ENCODE results near the gene SETBP1.
"Not testable (repeated sequence)": the region's sequence is repeated elsewhere in the genome, so short reads cannot be mapped to it uniquely, and the experiment has no call there.

Gene SETBP1

DNA sequence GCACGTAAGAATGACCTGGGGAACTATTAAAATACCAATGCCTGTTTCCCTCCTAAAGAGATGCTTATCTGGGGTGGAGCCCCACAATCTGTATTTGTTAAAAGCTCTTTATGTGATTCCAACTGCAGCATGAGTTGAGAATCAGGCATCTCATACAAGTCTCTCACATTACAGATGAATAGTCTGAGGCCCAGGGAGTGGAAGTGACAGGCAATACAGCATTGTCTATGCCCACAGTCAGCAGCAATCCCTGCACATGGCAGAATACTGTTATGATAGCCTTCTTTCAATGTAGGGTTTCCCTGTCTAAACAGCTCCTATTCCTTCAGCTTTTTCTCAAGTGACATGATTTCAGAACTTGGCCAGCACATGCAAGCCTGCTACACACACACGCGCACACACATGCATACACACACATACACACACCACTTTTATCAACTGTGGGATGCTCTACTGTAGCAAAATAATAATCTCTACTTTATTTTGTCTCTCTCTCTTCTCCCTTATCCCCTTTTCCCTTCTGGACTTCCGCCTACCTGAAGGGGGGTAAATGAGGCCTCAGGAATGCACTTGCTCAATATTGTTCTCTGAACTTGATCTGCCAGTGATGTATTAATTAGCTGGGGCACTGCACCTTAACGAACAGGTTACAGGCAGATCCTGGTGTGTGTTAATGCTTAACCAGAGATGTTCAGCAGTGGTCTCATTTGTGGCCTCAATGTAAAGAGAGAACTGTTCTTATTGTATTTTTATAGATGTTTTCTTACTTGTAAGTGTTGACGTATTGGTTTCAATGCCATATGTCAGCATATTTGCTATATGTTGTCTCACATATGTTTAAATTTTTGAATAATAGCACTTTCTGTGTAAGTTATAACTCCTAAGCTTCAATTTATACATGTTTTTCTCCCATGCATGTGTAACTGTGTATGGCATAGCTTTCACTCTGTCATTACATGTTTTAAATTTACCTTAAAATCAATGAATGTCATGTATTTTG is 116.0 kb downstream of the SETBP1 start:
- no peak for DNase-seq

DNA sequence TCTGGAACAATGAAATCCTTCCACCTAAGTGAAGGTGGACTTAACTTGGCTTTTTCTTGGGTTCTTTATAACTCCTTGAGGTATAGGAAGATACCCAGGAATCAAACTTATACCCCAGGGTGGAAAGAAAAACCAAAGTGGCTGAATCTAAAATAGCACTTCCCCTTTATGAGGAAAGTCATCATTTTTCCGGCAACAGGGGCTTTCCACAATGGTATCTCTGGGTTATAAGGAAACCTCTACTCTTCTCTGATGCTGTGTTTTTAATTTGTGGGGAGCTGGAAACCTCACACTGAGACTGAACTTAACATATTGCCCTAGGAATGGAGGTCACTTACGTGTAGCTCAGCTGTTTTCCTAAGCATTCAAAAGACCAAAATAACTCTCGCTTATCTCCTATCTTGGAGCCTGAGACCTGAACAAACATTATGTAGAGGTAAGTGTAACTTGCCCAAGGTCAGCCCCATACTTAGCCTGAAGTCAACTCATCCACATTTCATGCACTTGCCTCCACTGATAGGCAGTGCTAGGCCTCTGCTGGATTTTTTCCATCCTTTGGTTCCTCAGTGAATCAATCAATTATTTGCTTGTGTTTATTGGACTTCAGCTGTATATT is 117.9 kb downstream of the SETBP1 start:
- no peak for DNase-seq

DNA sequence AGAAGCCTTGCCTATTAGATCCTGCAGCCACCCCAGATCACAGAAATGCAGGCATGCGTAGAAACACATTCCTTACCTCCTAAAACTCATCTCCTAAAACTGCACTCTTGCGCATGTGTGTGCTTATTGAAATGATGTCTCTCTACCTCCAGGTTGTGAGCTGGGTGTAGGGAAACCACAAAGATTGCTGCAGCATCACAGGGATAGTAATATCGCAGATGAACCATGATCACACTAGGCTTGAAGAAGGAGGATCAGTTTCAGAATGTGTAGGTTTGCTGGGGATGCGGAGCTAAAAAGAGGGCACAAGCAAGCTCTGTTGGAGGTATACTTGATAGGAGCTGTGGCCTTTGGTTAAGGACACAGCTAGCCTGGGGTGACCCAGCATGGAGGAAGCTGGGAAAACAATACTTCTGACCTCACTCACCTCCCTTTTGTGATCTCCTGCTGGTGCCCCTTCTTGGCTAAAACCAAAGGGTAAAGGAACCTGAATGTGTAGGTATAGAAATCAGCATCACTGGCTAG is 118.8 kb downstream of the SETBP1 start:
- DNase-seq = no peak

DNA sequence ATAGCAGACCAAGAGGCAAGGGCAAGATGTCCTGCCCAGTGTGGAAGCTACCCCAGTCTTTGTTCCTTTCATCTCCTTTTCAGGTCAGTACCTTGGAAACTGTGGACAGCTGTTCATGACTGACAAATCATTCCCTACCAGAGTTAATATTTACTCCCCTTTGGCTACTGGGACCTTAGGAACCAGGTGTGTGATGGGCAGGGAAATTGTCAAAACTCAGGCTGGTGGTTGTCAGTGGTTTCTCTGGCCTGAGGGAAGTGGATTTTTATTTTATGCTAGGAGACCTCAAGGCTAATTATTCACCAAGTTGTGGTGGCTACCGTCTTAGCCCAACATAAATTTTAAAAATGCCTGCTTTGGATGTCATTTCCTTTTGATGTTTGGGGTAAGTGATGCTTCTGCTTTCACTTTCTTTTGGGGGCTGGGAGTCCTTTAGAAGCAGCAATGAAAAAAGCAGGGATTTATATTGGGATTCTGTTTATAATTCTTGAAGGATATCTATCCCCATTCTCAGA is 119.3 kb downstream of the SETBP1 start:
- no peak for DNase-seq

DNA sequence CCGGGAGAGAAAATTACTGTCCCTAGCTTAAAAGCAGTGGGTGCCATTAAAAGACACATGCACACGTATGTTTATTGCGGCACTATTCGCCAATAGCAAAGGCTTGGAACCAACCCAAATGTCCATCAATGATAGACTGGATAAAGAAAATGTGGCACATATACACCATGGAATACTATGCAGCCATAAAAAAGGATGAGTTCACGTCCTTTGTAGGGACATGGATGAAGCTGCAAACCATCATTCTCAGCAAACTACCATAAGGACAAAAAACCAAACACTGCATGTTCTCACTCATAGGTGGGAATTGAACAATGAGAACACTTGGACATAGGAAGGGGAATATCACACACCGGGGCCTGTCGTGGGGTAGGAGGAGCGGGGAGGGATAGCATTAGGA is 120.1 kb downstream of the SETBP1 start:
- DNase-seq = not testable (repeated sequence)

DNA sequence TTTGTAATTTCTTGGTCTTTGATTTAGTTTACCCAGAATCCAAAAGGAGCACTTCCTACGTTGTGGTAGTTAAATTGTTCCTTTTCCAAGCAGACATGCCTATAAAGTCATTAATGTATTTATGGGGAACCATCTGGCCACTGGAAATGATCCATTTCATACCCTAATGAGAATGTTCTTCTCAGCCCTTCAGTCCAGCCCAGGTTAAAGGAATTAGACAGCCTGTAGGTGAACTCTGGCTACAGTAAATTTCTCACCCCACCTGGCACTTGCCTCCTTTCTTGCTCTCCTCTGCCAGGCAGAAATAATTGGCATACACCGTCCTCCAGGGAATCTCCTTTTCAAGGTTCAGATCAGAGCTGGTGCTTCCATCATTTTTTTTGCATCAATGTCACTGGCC is 121.1 kb downstream of the SETBP1 start:
- DNase-seq = no peak

DNA sequence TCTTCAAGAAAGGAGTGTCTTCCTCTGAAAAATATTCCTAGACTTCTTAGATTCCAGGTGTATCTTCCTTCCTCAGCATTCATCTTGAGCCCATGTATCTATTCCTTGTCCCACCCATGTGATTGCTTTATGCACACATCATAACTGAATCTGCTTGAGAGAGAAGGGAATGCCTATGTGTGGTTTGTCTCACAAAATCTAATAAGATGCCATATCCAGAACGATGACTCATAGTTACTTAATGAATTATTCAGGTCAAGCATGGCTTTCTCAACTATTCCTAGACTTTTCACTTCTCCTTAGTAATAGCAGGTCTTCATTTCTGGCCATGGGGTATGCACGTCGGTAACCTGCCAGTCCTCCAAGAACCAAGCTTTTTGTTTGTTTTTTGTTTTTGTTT is 121.8 kb downstream of the SETBP1 start:
- no peak for DNase-seq

DNA sequence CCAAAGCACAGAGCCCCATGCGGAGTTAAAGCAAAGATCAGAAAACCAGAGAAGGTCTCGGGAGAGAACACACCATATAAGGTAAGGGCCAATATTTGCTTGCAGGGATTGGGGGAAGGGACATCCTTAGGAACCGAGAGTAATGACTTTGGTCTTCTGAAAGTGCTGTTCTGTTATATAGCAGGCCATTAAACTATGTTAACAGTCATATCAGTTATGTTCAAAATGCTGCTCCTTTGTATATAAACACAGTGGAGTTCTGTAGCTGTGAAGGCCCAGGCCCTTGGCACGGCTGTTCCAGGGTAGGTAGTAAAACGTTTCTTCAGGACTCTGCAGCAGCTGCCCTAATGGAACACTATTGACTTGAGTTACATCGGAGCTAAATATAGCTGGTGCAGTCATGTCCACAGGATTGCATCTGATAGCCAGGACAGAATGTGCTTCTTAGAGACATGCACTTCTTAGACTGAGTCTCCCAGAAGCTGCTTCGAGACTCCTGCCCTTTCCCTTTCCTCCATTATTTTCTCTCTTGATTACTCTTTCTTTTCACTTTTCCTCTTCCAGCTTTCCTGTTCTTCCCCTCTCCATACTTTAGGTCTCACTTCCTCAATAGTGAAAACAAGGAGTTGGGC is 122.4 kb downstream of the SETBP1 start:
- DNase-seq = no peak

DNA sequence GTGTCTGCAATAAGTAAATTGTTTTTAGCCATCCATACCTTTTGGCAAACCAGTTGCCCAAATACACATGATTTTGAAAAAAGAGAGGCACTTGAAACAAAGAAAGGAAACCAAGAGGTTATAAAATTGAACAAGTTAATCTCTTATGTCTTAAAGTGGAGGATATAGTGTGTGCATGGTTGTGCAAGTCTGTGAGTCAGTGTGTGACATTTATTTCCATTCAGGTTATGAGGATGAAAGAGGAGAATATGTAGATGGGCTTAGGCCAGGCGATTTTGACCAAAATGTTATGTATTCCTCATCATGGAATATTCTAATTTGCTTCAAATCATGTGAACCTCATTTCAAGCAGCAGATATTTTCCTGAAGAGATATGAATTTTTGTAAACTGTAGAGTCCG is 123.3 kb downstream of the SETBP1 start:
- DNase-seq = no peak

DNA sequence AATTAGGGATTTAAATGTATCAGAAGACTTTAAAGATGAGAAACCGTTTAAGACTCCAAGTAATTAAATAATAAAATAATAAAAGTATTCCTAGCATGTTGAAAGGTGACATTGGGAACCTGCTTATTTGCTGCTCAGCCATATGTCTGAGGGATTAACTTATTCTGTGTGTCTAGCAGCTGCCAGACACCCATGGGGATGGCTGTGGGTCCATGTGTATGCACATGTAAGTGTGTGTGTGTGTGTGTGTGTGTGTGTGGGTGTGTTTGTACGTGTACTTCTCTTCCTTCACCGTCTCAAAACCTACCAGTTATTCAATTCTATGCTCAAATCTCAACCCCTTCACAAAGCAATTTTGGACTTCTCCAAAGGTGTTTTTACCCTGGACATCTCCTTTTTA is 124.5 kb downstream of the SETBP1 start:
- no peak for DNase-seq

DNA sequence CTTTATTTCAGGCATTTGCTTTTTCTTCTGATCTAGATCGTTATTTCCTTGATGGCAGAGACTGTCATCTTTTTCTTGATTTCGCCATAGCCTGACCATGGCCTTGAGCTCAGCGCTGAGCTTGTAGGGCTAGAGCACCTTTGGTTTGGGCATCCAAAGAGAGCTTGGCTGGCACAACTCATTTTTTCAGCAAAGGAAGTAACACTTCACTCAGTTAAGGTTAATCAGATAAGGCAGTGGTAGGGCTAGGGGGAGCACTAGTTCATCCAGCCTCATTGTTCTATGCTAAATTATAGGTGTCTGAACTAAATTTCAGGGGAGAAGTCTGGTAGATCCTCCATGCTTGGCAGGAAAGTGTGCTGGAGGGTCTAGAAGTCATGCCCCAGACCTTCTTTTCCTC is 125.0 kb downstream of the SETBP1 start:
- DNase-seq = no peak

DNA sequence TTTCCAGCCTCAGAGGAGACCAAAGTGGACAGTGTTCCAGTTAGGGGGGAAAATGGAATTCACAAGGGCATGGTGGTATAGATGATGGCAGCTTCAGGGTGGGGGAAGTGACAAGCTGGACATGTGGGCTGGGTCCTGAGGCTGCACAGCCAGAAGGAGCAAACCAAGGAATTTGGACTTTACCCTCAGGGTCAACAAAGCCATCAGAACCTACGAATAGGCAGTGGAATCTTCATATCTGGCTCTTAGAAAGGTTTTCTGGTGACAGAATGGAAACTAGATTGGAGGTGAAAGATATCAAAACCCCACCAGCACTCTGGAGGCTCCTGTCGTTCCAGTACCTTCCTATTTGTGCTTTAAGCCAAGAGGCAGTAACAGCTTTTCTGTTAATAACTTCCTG is 127.1 kb downstream of the SETBP1 start:
- no peak for DNase-seq

DNA sequence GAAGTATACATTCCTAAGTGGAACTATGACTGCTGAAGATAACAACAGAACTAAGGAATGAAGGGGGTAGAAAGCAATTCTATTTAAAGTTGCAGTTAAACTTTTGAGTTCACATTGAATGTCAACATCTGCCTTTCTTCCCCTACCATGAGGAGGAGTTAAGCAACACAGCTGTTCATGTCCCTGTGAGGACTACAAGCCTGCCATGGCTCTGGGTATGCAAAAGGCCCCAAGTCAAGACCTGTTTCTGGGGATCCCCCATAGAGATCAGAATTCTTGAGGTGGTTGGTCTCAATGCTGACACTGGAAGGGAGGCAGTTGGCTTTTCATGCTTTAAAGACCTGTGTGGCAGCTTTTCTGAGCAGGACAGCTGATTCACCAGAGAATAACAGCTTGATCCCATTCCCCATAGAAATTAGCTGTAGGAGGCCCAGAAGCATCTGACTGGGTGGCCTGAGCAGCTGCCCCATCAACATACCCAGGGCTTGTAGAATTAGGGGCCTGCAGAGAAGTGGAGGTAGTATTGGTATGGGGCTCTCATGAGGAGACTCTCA is 131.0 kb downstream of the SETBP1 start:
- DNase-seq = no peak

DNA sequence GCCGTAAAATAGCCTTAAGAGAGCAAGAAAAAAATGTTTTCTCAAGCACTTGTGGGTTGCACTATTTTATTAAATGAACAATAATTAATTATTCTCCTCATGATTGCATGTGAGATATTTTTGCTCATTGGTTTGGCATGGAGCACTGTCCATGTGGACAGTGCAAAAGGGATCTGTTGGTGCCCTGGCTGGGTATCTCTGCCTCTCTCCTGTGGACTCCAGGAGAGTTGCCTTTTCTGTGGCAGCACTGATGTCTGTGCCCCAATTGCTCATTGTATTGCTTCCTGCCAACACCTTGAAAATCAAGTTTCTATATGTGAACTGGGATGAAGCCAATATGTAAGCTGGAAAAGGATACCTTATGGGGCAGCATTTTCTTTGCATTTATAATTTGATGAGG is 131.7 kb downstream of the SETBP1 start:
- no peak for DNase-seq

DNA sequence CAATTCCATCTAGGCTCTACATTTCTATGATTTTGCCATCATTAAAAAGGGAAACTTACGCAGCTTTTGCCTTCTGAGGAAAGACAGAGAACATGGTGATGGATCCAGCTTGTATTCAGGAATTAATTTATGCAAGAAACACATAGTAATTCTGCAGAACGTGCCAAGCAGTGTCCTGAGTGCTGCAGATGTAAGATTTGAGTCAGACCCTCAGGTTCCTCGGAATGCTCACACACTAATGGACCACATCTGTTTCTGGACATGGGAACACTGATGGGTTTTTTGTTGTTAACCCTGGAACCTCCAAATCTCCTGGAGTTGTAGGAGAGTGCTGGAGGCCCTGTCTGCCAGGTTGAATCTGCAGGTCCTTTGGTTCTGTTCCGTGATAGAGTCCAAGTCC is 132.9 kb downstream of the SETBP1 start:
- no peak for DNase-seq

DNA sequence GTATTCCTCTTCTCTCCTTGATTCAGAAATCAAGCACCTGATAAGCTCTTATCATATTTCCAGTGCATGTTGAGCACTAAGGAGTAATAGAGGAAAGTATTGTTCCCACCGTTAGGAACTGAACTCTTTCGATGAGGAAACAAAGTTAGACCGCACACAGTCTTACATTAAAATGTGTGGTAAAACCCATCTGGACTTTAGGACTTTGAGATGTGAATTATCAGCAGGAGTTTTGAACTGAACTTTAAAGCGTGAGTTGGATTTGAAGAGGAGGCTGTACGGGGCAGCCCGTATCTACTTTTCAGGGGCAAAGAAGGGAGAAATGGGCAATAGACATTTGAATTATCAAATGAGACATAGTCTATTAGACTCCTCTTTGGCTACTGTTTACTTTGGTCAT is 134.4 kb downstream of the SETBP1 start:
- DNase-seq = no peak

DNA sequence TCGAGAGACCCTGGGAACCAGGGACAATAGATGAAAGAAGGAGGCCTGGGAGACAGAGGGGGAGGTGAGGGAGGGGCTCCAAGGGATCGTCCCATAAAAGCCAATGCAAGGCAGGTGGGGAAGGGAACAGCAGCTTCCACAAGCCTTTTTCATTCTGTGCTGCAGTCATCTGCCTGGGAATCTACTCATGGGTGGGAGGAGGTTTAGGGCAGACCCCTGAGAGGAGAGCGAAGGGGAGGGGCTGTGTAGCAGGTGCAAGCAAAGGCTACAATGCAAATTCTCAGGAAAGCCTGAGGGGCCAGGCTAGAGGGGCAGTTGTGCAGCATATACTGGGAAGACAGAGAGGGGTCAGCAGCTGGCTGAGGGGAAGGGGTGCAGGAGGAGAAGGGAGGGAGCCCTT is 135.4 kb downstream of the SETBP1 start:
- no peak for DNase-seq

DNA sequence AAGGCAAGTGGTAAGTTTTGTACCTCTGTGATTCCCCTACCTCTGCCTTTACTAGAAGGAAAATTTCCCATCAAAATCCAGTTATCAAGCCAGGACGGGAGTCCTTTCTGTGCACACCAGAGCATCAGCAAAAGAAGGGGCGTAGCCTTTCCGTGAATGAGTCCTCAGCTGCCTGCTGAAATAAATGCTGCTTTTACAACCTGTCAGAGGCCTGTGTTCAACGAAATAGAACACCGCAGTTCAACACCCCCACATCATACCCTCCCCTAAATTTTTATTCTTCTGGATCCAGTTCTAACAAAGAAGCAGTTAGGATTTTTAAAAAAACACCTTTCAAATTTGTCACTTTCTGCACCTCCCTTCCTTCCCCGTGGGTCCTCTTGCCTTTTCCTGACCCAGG is 135.8 kb downstream of the SETBP1 start:
- DNase-seq = no peak

DNA sequence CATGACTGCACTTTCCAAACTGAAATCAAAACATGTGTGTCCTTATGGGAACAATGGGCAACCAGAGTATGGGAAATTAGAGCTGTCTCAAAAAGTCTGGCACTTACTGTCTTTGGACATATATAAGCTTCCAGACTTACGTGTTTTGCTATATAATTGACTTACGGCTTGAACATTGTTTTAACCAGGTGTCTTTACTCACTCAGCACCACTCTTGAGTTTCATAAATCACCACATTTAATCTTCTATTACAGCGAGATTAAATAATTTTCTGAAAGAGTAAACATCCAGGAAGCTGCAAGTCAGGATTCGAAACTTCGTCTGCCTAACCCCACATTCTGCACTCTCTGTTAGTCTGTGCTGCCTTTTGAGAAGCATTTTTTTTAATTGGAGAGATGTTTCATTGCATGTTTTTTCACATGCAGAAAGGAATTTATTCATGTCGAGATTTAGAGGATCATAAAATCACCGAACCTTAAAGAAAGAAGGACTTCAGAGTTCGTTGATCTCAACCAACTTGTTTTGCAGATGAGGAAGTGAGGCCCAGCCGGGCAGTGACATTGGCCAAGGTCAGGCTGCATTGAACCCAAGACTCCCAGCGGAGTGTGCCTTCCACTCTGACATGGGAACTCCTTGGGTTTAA is 137.3 kb downstream of the SETBP1 start:
- DNase-seq = no peak

DNA sequence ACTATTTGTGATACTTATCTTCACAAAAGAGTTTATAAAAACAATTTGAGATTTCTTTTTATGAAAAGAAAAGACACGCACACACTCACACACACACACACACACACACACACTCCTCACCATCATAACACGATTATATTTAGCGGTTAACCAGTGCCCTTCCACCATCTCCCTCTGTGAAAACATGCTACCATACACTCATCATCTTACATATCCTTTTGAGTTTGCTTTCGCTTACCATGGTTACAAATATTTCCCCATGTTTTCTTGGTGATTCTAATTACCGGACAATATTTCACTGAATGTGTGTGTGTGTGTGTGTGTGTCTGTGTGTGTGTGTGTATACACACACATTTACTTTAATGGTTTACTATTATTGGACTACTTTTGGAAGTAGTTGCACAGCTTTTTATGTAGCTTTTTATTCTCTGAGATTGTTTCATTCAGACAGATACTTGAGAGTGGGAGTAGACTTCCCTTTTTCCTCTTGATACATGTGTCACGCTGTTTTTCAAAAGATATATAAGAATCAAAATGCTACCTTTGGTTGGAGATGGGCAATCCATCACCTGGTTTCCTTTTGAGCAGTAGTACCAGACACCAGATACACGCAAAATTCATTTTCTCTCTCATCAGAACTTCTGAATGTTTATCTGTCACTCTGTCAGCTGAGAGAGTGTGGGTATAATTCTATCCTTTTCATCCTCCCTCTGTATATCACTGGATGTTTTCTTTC is 138.1 kb downstream of the SETBP1 start:
- DNase-seq = no peak

DNA sequence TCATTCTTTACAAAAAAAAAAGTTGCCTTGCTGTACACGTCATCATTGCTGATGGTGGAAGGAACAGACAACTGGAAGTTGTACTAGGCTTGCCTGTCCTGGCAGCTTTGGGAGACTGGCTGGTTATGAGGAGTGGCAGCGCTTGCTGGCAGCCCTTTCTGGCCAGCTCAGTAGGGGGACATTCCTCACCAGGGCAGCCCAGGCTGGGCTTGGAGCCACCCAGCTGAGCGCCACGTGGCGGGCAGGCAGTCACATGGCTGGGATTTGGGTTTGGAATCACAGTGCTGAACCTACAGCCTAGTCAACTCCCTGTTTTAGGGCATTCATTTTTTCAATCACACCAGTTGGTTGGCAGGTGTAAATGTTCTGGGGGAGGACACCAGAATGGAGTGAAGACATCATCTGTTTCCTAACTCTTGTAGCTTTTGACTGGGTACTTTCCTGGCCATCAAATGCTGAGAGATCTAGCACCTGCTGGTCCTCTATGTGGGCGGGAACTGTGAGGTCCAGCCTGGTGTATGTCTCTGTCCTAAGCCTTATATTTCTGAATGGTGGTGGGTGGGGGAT is 139.3 kb downstream of the SETBP1 start:
- no peak for DNase-seq

DNA sequence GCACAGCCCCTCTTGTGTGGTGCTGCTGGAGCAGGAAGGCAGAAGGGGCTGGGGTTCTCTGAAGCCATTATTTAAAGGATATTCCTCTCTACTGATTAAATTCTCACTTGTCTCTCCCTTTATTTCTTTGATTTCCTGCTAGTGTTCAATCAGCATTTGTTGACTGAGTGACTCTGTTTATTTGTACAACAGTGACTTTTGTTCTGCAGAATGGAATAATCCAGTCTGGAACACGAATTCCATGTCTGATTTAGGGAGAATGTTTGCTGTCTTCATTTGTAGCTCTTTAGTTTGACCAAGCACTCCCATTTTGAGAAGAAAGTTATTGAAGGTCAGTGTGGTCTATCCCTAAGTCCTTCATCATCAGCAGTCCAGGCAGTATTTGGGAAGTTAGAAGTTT is 141.2 kb downstream of the SETBP1 start:
- DNase-seq = no peak
